ENCODE data around the gene METRN. TPM values are rescaled to one million over a fixed set of nuclear protein-coding genes. Genes with fewer than 3 reads are reported as not detected.
"Not testable (repeated sequence)": the region's sequence is repeated elsewhere in the genome, so short reads cannot be mapped to it uniquely, and the experiment has no call there.

METRN gene
- total RNA-seq, 4 donors from 2014 or later: 4.0 to 33.8 (median 8.9) TPM

DNA sequence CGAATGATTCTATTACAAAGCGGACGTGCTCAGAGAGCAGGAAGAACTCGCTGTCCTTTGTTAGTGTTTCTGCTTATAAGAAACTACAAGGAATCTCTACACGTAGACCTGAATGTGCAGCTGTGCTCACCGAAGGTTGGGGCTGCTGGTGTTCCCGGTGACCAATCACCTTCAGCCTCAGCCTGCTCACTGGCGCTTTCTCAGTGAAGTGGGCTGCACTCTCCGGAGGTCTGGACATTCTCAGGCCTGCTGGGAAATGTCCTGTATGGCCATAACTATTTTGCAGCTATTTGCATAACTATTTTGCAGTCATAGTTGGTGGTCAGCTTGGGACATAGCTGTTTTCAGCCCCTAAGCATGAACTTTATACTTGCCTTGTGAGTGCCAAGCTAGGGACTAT is 35.6 kb downstream of the METRN start:
- no peaks in the 10 kb centered on the region for H3K9me3 ChIP-seq
- no peaks in the 10 kb centered on the region for H3K27me3 ChIP-seq
- no peak overlapping the region for H3K27ac ChIP-seq

DNA sequence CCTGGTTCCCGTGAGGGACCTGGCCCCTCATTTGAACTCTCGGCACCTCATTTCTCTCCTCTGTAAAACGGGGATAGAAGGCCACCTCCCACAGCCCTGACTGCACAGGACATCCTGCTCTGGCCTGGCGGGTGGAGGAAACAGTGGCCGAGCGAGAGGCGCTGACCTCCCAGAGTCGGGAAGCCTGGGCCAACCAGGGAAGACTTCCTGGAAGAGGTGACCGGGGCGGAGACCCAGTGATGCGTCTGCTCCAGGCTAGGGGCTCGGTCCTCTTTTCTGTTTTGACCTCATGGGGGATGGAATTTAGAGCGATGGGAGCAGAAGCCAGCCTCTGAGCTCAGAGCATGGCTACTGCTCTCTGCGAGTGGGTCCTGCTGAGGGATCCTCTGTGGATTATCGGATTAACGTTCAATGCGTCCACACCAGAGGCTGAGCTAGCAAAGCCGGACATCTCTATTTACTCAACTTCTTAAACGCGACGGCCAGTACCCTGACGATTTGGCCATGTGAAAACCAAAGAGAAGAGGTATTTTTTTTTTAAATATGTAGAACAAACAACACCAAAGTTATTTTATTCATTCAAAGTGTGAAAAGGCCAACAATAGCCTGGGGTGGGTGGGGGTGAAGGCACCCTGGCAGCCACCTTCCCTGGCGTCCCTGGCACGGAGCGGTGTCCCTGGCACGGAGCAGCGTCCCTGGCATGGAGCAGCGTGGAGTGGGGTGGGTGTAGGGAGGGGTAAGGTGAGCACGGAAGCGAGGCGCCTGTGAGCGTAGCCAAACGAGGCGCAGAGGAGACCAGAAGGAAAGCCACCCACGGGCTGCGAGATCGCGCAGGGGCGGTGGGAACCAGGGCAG is 36.5 kb downstream of the METRN start:
- H3K27me3 ChIP-seq: no peaks in the 10 kb centered on the region
- H3K4me1 ChIP-seq: no peaks in the 10 kb centered on the region
- H3K36me3 ChIP-seq: no peaks in the 10 kb centered on the region
- DNase-seq: no peak
- H3K9me3 ChIP-seq: no peaks in the 10 kb centered on the region
- H3K27ac ChIP-seq: no peak overlapping the region
- TF ChIP-seq POLR2A (IDR thresholded peaks at IDR 0.05) (no peak), CTCF (IDR thresholded peaks at IDR 0.05) (no peak)
- no peak overlapping the region for H3K4me3 ChIP-seq

More for the DNA sequence above, 35.6 kb downstream of the METRN start:
- TF ChIP-seq POLR2A (IDR thresholded peaks at IDR 0.05): no peak
- no peak for TF ChIP-seq CTCF (IDR thresholded peaks at IDR 0.05)
- no peaks in the 10 kb centered on the region for H3K4me1 ChIP-seq
- DNase-seq: no peak
- no peak overlapping the region for H3K4me3 ChIP-seq
- no peaks in the 10 kb centered on the region for H3K36me3 ChIP-seq

GRCh38 chr16:752007-752312 is 37.0 kb downstream of the METRN start:
- Histone ChIP-seq H3K4me3 (no peak overlapping the region), H3K27ac (no peak overlapping the region), H3K4me1 (no peaks in the 10 kb centered on the region), H3K36me3 (no peaks in the 10 kb centered on the region), H3K27me3 (no peaks in the 10 kb centered on the region), H3K9me3 (no peaks in the 10 kb centered on the region)
- DNase-seq: no peak
- TF ChIP-seq CTCF (IDR thresholded peaks at IDR 0.05) (no peak), POLR2A (IDR thresholded peaks at IDR 0.05) (no peak)

- H3K4me1 ChIP-seq, H3K36me3 ChIP-seq, H3K9me3 ChIP-seq, H3K4me3 ChIP-seq, DNase-seq, H3K27ac ChIP-seq, H3K27me3 ChIP-seq: not testable (repeated sequence)
Observed at GRCh38 chr16:754121-754607, 39.2 kb downstream of the METRN start.

DNA sequence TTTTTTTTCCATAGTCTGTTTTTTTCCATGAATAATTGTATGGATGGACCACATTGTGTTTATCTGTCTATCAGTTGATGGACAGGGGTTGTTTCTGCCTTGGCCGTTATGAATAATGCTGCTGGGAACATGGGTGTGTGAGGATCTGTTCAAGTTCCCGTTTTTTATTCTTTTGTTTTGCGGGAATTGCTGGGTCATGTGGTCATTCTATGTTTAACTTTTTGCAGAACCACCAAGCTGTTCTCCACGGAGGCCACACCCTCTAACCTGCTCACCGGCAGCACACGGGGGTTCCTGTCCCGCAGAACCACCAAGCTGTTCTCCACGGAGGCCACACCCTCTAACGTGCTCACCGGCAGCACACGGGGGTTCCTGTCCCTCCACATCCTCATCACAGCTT is 39.7 kb downstream of the METRN start:
- H3K27me3 ChIP-seq: no peaks in the 10 kb centered on the region
- no peak for DNase-seq
- no peak for TF ChIP-seq POLR2A (IDR thresholded peaks at IDR 0.05)
- no peak for TF ChIP-seq CTCF (IDR thresholded peaks at IDR 0.05)
- H3K36me3 ChIP-seq: no peaks in the 10 kb centered on the region
- H3K27ac ChIP-seq: no peak overlapping the region
- H3K4me1 ChIP-seq: no peaks in the 10 kb centered on the region
- no peaks in the 10 kb centered on the region for H3K9me3 ChIP-seq
- no peak overlapping the region for H3K4me3 ChIP-seq

- no peaks in the 10 kb centered on the region for H3K27me3 ChIP-seq
- no peak for TF ChIP-seq CTCF (IDR thresholded peaks at IDR 0.05)
- no peak for TF ChIP-seq POLR2A (IDR thresholded peaks at IDR 0.05)
- H3K4me3 ChIP-seq: no peak overlapping the region
- H3K4me1 ChIP-seq: no peaks in the 10 kb centered on the region
- no peaks in the 10 kb centered on the region for H3K36me3 ChIP-seq
- no peaks in the 10 kb centered on the region for H3K9me3 ChIP-seq
- DNase-seq: no peak
- H3K27ac ChIP-seq: no peak overlapping the region
Observed at GRCh38 chr16:756428-756827, 41.5 kb downstream of the METRN start.

Measured in Peyer's patch (tissue), 4 donors.